Adrenal gland (tissue), 5 donors: ENCODE measurements around the gene HNRNPK.

Experiments used
- POLR2A ChIP-seq, 2 donors: fragments of 450-650 bp; IDR thresholded peaks; one replicate each; pipeline ENCODE4 v1.6.1; 2017; ENCODE audit warnings: antibody characterized with exemption in 2 of 2, mild to moderate bottlenecking in 2 of 2, moderate library complexity in 1 of 2
- TF ChIP-seq, protein P1 (sequence below), 6 experiments: fragments of 450-650 bp in 4 of 6; fragments of 200-600 bp in 2 of 6; sonication (generic) in 1 of 6; IDR thresholded peaks; 1 replicate in 5 of 6; 2 replicates in 1 of 6; pipeline versions ENCODE4 v1.5.1 to v1.8.0; 2016 to 2021; ENCODE audit warnings: antibody characterized with exemption in 6 of 6, mild to moderate bottlenecking in 2 of 6, moderate library complexity in 1 of 6
- donor health status: DM: no; HTN: no; CAD: no.

- TF ChIP-seq, protein P1, sequence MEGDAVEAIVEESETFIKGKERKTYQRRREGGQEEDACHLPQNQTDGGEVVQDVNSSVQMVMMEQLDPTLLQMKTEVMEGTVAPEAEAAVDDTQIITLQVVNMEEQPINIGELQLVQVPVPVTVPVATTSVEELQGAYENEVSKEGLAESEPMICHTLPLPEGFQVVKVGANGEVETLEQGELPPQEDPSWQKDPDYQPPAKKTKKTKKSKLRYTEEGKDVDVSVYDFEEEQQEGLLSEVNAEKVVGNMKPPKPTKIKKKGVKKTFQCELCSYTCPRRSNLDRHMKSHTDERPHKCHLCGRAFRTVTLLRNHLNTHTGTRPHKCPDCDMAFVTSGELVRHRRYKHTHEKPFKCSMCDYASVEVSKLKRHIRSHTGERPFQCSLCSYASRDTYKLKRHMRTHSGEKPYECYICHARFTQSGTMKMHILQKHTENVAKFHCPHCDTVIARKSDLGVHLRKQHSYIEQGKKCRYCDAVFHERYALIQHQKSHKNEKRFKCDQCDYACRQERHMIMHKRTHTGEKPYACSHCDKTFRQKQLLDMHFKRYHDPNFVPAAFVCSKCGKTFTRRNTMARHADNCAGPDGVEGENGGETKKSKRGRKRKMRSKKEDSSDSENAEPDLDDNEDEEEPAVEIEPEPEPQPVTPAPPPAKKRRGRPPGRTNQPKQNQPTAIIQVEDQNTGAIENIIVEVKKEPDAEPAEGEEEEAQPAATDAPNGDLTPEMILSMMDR (IDR thresholded peaks at IDR 0.05): peak in 3 of 6 experiments; percentile 27 to 45 (median 28)
- TF ChIP-seq POLR2A (IDR thresholded peaks at IDR 0.05): peak in 1 of 2 donors; percentile 25
These were observed 59.5 kb downstream of the HNRNPK start for GRCh38 chr9:83920469-83920926.
